ENCODE results near the gene ZNF296. TPM values are rescaled to one million over a fixed set of nuclear protein-coding genes. Genes with fewer than 3 reads are reported as not detected.

The ZNF296 gene
- total RNA-seq, 1 donor = 0.27 TPM

DNA sequence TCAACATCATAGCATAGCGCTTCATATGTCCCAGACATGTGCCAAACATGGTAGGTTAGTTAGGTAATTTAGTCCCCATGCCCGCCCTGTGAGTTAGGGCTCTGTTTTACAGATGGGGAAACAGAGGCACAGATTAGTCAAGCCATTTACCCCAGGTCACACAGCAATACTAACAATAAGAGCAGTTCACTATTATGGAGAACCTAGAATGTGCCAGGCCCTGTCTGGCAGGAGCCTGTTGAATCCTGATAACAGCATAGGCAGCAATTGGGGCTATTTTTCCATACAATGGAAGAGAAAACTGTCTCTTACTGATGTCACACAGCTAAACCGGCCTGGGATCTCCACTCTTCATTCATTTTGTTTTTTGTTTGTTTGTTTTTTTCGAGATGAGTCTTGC, 10.2 kb upstream of the ZNF296 start:
- TF ChIP-seq, protein P1, sequence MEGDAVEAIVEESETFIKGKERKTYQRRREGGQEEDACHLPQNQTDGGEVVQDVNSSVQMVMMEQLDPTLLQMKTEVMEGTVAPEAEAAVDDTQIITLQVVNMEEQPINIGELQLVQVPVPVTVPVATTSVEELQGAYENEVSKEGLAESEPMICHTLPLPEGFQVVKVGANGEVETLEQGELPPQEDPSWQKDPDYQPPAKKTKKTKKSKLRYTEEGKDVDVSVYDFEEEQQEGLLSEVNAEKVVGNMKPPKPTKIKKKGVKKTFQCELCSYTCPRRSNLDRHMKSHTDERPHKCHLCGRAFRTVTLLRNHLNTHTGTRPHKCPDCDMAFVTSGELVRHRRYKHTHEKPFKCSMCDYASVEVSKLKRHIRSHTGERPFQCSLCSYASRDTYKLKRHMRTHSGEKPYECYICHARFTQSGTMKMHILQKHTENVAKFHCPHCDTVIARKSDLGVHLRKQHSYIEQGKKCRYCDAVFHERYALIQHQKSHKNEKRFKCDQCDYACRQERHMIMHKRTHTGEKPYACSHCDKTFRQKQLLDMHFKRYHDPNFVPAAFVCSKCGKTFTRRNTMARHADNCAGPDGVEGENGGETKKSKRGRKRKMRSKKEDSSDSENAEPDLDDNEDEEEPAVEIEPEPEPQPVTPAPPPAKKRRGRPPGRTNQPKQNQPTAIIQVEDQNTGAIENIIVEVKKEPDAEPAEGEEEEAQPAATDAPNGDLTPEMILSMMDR (IDR thresholded peaks at IDR 0.05; ENCODE audit: insufficient read depth, low read length) = no peak
- no peak overlapping the region for H3K4me3 ChIP-seq (ENCODE audit: low read depth, low read length)
- DNase-seq (ENCODE audit: low read depth) = no peak

DNA sequence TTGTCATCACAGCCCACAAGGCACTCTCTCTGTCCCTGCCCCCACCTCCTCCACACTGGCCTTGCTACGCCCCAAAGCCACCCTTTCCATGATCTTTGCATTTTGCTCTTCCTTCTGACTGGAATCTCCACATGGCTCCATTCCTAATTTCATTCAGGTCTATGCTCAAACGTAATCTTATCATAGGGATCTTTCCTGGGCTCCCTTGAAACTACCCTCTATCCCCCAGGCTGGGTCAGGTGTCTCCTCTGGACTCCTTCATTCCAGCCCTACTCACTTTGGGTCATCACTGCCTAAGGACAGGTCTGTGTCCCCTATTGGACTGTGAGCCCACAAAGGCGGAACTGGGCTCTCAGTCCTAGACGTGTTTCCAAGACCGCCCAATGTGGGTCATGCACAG, 5.9 kb upstream of the ZNF296 start:
- H3K4me3 ChIP-seq (ENCODE audit: low read depth, low read length) = no peak overlapping the region
- TF ChIP-seq, protein P1 (IDR thresholded peaks at IDR 0.05; ENCODE audit: insufficient read depth, low read length) = no peak
- DNase-seq (ENCODE audit: low read depth) = no peak

DNA sequence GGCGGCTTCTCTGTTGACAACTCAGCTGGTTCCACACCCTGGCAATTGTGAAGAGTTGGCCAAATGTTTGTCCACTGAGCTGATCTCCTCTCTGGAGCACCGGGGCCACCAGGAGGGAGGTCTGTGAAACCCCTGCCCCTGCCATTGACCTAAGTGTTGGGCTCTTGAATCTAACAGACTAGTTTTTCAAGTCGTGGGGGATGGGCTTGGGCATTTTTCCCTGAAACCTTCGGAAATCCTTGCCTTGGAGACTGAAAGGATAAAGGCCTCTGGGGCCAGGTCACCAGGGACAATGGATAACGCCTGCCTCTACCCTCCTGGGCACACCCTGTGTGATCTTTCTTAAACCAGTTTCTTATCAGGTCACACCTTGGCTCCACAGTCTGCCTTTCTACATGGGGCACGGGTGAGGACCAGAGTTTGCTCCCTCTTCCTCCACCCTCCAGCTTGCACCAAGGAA, 3.7 kb upstream of the ZNF296 start:
- H3K4me3 ChIP-seq (ENCODE audit: low read depth, low read length) = peak overlapping the region; percentile 98
- no peak for DNase-seq (ENCODE audit: low read depth)
- TF ChIP-seq, protein P1 (IDR thresholded peaks at IDR 0.05; ENCODE audit: insufficient read depth, low read length) = no peak

DNA sequence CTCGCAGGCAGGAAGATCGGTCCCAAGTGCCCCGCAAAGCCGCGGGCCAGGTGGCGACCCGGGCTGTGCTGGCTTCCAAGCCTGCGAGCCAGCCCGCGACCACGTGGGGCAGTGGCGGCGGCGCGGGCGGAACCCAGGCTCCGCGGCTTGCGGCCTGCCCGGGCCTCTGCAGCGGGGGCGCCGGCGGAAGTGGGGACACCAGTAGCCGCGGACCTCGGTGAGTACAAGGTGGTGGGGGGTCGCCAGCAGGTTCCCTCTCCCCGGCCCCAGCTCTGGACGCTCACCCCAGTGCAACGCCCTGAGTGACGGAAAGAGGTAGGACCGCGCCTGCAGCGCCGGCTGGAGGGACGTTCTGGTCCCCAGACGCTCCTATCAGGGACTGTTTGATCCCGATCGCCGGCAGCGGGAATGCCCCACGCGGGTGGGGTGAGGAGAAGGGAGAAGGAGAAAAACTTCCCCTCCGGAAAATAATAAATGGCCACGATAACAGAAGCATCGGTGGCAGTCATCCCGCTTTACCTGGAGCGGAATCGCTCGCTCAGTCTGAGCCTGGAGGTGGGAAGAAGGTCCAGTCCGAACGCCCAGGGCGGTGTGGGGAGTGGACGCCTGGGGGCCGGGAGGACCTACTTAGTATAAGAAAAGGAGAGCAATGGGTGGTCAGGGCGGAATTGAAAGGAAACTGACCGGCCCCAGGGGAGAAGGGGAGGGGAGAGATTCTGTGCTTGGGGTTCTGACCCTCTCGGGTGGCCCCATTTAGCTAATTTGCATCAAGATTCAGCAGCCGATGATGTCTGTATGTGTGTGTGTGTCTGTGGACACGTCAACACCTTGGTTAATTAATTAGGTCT, 3.0 kb upstream of the ZNF296 start, which contains the start of gene GEMIN7:
GEMIN7 (plus strand) TSS at position 198 of the 848 bp plus-strand sequence. CDS start 10,855 bp downstream, outside the sequence.
- TF ChIP-seq, protein P1 (IDR thresholded peaks at IDR 0.05; ENCODE audit: insufficient read depth, low read length) = no peak
- H3K4me3 ChIP-seq (ENCODE audit: low read depth, low read length) = peak within 1 kb of the TSS; percentile 98
- peak; percentile 63 for DNase-seq (ENCODE audit: low read depth)

DNA sequence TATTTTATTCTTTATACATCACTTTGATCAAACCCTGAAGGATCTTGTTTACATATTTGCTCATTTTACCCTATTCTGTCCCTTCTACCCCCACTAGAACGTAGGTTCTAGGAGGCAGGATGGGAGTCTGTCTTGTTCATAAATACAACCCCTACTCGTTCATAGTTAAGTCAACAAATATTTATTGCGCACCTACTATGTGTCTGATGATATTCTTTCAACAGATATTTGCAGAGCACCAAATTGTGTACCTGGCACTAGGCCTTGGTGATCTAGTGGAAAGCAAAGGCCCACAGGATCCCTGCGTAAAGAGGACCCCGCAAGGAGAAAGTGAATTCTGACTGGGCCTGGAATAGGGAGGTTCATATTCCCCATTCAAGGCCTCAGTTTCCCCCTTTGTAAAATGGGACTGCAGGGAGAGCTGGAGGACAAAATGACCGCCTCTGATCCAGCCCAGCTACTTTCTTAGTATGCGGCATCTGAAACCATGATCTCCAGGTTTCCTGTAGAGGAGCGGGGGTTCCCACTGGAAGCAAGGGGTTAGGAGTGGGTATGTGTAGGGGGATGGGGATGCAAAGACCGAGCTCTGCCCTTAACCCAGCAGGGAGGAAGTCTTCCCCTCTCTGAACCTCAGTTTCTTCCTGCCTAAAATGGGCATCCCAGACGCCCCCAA, 2.2 kb upstream of the ZNF296 start:
- peak overlapping the region; percentile 98 for H3K4me3 ChIP-seq (ENCODE audit: low read depth, low read length)
- TF ChIP-seq, protein P1 (IDR thresholded peaks at IDR 0.05; ENCODE audit: insufficient read depth, low read length) = no peak
- DNase-seq (ENCODE audit: low read depth) = no peak

DNA sequence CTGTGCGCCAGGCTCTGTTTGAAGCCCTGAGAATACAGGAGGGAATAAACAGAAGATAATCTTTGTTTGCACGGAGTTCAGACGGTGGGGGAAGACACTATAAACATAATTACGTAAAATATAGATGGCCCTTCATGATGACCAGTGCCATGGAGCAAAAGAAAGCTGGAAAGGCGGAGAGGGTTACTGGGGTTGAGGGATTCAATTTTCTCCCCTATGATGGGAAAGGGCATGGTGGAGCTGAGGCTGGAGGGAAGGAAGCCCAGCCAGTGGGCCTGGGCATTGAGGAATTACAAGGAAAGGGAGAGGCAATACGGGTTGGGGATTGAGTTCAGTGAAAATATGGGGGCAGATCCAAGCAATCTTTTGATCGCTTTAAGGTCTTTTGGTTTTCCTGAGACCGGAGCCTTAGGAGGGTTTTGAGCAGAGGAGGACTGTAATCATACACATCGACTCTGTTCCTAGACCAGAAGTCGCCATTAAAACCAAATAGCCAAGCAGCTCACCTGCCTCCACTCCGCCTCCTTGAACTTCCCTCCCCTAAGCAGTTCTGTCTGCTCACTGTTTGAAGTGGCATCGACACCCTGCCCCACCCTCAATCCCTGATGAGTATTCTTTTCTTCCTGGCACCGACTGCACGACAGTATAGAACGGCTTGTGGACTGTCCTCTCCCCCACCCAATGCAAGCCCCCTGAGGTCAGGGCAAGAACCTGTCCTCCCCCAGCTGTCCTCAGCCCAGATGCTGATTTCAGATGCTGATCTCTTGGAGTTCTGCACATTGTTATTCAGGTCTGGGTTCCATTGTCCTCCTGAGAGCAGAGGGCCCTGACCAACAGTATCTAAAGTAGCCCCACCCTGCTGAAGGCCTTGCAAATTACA, 813 bp upstream of the ZNF296 start:
- TF ChIP-seq, protein P1 (IDR thresholded peaks at IDR 0.05; ENCODE audit: insufficient read depth, low read length) = no peak
- peak overlapping the region; percentile 62 for H3K4me3 ChIP-seq (ENCODE audit: low read depth, low read length)
- DNase-seq (ENCODE audit: low read depth) = no peak

All from fibroblast of the aortic adventitia (primary cell).